Measurements from ENCODE around the gene UQCRHL.

UQCRHL gene

GRCh38 chr1:15803380-15803779 is 4.1 kb downstream of the UQCRHL start:
- H3K4me3 ChIP-seq (ENCODE audit: low read depth, low read length): no peak overlapping the region
- no peaks in the 10 kb centered on the region for H3K9me3 ChIP-seq (ENCODE audit: control insufficient read depth, insufficient read depth, low read depth, low read length)
- H3K27ac ChIP-seq (ENCODE audit: extremely low read depth, low read depth, low read length): no peak overlapping the region
- TF ChIP-seq ZNF112 (tag by site-specific recombination; IDR thresholded peaks at IDR 0.05) (no peak), MYNN (tag by site-specific recombination; IDR thresholded peaks at IDR 0.05; ENCODE audit: borderline replicate concordance) (no peak), ZNF280D (tag by site-specific recombination; IDR thresholded peaks at IDR 0.05) (no peak), SCRT2 (tag by site-specific recombination; IDR thresholded peaks at IDR 0.05) (no peak), ZBTB8A (tag by site-specific recombination; IDR thresholded peaks at IDR 0.05) (peak; percentile 23; the same call in 1 of the 2 replicates), ZNF639 (tag by site-specific recombination; IDR thresholded peaks at IDR 0.05) (0 out of 2 replicates have a peak, but pooled peaks have one; percentile 2), ZNF138 (tag by site-specific recombination; IDR thresholded peaks at IDR 0.05; ENCODE audit: borderline replicate concordance) (no peak)
- peaks cover 9% of the 10 kb centered on the region for H3K4me1 ChIP-seq (ENCODE audit: control insufficient read depth, insufficient read depth, low read length)
- ChIA-PET POLR2A (no interaction called here), CTCF (interaction anchor here (0.6 to 4.5 kb wide), 8 partner anchors 9 to 161 kb away, joined by 3 to 22 read pairs (median 6); no protein-coding TSS in a partner anchor)
- no peaks in the 10 kb centered on the region for H3K36me3 ChIP-seq (ENCODE audit: control insufficient read depth in 2 of 2, insufficient read depth in 1 of 2, low read length in 2 of 2)

- Histone ChIP-seq H3K9me3 (ENCODE audit: control insufficient read depth, insufficient read depth, low read depth, low read length) (no peaks in the 10 kb centered on the region), H3K4me1 (ENCODE audit: control insufficient read depth, insufficient read depth, low read length) (peaks cover 9% of the 10 kb centered on the region), H3K27ac (ENCODE audit: extremely low read depth, low read depth, low read length) (no peak overlapping the region), H3K36me3 (ENCODE audit: control insufficient read depth in 2 of 2, insufficient read depth in 1 of 2, low read length in 2 of 2) (no peaks in the 10 kb centered on the region), H3K4me3 (ENCODE audit: low read depth, low read length) (no peak overlapping the region)
- ChIA-PET POLR2A (no interaction called here), CTCF (interaction anchor here (0.6 to 4.5 kb wide), 12 partner anchors 8 to 651 kb away, joined by 3 to 22 read pairs (median 4); no protein-coding TSS in a partner anchor)
- TF ChIP-seq ZNF785 (tag by site-specific recombination; IDR thresholded peaks at IDR 0.05): no peak
- no peak for TF ChIP-seq ZNF707 (tag by site-specific recombination; IDR thresholded peaks at IDR 0.05)
- TF ChIP-seq ZNF202 (tag by site-specific recombination; IDR thresholded peaks at IDR 0.05; ENCODE audit: borderline replicate concordance): no peak
- no peak for TF ChIP-seq ZNF18 (tag by site-specific recombination; IDR thresholded peaks at IDR 0.05)
- TF ChIP-seq ZNF350 (tag by site-specific recombination; IDR thresholded peaks at IDR 0.05): no peak
Measured at GRCh38 chr1:15802234-15802965, 5.0 kb downstream of the UQCRHL start.

All from HEK293 (cell line).